DMS153 treated with DMSO at 0.1 percent for 48 hours (cell line): ENCODE measurements around the gene HNRNPL.
"Not testable (repeated sequence)": the region's sequence is repeated elsewhere in the genome, so short reads cannot be mapped to it uniquely, and the experiment has no call there.

ENCODE experiments used
- DNase-seq: peaks from one replicate; lab custom pipeline; 2025; ENCODE audit not compliant: unreplicated experiment; lab: John Stamatoyannopoulos, UW

Gene HNRNPL

DNA sequence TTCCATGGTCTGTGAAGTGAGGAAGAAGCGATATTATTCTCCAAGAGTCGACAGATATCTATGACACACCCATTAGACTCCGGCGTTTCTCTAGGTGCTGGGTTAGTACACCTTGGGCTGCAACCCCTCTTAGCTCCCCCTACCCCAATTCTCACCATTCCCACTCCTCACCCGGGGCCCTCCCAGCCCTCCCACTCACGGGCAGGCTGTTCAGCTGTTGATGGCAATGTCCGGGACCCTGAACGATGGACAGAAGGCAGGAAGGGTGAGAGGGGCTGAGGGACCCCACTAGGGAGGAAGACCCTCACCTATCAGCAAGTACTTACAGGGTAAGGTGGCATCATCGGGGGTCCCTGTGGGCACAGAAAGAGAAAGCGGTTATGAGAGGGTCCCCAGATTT is 46.2 kb downstream of the HNRNPL start:
- no peak for DNase-seq

DNA sequence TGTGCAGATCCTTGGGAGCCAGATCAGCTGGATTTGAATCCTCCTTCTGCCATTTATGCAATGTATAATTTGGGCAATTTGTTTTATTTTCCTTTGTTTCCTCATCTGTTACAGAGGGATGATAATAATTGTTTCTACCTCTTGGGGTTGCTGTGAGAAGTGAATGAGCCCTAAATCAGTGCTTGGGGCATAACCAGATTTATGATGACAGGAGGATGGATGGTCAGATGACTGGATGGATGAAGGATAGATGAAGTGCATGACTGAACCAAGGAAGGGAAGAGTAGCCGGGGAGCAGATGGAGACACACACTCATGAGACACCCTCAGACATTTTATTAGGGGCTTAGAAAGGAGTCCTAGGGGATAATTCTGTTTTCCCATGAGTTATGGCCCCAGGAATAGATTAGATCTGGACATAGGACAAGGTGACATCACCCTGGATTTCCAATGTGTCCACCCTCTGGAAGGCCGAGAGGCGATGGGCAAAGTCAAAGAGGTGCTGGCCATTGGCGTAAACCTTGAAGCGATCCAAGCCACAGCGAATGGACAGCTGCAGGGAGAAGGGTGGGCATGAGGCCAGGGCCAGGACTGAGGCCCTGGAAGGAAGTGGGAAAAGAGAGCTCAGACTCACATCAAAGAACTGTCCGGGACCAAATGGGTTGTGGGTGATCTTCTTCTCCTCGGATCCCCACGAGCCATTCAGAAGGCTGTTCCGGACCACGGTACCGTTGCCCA is 48.3 kb downstream of the HNRNPL start:
- no peak for DNase-seq

DNA sequence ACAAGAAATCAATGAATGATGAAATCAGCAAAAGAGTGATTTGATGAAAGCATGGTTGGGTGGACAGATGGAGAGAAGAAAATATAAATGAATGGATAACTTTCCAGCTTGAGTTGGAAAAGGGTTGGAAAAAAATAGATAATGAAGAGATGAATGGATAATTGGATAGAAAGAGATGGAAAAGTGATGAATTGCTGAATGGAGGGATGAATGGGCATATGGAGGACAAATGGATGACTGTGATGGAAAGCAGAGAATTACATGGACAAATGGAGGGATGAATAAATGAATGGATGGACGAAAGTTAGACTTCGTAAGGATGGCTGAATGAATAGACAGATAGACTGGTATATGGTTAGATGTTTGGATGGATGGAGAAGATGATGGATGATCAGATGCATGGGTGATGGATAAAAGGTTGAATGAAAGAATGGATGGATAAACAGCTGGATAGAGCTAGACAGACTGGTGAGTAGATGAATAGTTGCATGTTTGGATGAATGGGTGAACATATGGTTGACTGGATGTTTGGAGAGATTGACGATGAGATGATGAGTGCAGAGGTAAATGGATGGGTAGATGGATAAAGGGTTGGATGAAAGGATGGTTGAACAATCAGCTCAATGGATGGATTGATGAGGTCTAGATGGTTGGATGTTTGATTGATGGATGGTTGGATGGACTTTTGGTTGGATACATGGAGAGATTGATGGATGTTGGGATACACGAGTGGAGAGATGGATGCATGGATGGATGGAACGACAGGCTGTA is 49.0 kb downstream of the HNRNPL start:
- DNase-seq: no peak

DNA sequence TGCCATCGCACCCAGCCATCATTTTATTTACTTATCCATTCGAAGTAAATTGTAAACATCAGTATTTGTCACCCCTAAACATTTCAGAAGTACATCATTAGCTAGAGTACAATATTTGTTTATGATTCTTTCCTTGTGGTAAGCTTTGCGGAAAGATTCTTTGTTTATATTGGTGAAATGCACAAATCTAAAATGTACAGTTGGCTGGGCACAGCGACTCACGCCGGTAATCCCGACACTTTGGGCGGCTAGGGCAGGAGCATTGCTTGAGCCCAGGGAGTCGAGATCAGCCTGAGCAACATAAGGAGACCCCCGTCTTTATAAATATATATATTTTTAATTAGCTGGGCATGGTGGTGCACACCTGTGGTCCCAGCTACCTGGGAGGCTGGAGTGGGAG is 50.7 kb downstream of the HNRNPL start:
- no peak for DNase-seq

DNA sequence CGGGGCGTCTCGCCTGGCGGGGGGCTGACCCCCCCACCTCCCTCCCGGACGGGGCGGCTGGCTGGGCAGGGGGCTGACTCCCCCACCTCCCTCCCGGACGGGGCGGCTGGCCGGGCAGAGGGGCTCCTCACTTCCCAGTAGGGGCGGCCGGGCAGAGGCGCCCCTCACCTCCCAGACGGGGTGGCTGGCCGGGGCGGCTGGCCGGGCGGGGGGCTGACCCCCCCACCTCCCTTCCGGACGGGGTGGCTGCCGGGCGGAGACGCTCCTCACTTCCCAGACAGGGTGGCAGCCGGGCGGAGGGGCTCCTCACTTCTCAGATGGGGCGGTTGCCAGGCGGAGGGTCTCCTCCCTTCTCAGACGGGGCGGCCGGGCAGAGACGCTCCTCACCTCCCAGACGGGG is 52.0 kb downstream of the HNRNPL start:
- DNase-seq: not testable (repeated sequence)

DNA sequence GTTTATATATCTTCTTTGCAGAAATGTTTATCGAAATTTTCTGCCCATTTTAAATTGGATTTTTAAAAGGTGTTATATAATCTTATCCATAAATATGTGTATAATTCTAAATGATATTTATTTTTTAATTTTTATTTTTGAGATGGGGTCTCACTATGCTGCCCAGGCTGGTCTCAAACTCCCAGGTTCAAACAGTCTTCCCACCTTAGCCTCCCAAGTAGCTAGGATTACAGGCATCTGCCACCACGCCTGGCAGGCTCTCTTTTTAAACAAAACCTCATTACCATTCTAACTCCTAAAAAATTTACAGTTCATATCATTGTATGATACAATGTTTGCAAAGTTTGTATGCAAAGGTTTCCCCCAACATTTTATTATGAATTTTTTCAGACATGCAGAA is 53.6 kb downstream of the HNRNPL start:
- DNase-seq: no peak

DNA sequence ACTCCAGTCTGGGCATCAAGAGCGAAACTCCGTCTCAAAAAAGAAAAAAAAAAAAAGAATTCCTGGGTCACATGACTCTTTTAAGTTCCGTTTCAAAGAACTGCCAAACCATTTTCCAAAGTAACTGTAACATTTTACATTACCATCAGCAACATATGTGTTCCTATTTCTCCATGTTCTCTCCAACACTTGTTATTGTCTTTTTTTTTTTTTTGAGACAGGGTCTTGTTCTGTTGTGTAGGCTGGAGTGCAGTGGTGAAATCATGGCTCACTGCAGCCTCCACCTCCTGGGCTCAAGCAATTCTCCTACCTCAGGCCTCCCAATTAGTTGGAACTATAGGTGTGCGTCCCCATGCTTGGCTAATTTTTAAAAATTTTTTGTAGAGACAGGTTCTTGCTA is 54.2 kb downstream of the HNRNPL start:
- no peak for DNase-seq

DNA sequence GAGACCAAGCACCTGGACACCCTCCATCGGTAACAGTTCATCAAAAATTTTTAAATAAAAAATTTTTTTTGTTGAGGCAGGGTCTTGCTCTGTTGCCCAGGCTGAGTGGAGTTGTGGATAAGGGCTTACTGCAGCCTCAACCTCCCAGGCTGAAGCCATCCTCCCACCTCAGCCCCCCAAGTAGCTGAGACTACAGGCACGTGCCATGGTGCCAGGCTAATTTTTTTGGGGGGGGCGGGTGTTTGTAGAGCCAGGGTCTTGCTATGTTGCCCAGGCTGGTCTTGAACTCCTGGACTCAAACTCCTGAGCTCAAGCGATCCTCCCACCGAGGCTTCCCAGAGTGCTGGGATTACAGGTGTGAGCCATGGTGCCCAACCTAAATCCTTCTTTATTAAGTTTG is 56.1 kb downstream of the HNRNPL start:
- DNase-seq: no peak

DNA sequence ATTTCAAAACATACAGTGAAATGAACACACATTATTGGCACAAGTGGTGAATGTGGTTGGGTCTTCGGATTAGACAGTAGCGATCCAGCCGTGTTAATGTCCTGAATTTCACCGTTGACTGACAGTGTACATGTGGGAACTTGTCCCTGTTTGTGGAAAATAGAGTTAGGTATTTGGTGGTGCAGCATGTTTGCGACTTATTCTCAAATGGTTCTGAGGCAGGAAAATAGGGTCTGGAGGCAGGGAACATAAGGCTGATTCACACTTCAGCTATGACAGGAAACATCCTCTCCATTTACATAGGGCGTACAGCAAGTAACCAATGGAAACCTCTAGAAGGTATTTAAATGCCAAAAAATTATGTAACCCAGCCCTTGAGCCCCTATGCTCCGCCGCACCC is 56.6 kb downstream of the HNRNPL start:
- DNase-seq: no peak

DNA sequence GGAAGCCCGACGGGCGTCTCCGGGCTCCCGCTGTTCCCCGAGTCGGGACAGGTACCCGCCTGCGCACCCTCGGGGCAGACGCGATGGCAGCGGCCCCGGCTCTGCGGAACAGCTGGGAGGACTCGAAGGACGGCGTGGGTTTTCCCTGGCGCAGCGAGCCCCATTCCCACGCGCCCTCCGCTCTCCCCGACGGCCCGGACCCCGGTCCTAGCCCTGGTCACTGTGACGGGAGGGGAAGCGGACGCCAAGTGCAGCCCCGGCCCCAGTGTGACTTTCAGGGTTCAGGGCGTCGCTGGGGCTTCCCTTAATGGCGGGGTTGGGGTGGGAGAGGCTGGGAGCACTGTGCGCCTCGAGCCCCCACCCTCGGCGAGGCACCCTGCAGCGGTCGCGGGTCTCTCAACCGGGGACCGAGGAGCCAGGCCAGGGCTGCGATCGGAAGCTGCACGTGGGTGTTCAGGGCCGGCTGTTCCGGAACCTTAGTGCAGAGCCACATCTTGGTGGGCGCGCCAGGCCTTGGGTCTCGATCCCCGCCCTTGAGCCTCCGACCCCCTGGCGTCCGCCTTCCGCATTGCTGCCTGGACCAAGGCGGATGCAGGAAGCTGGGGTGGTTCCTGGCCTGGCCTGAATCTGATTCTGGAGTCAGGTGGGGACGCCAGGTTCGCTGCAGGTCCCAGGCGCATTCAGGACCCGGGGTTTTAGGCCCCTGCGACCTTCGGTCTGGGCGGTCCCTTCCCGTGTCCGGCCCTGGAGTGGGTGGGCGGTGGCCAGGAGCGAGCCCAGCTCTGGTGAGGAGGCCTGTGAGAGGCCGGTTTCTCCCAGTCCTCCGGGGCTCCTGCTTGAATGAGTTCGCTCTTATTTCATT is 57.3 kb downstream of the HNRNPL start:
- DNase-seq: no peak

DNA sequence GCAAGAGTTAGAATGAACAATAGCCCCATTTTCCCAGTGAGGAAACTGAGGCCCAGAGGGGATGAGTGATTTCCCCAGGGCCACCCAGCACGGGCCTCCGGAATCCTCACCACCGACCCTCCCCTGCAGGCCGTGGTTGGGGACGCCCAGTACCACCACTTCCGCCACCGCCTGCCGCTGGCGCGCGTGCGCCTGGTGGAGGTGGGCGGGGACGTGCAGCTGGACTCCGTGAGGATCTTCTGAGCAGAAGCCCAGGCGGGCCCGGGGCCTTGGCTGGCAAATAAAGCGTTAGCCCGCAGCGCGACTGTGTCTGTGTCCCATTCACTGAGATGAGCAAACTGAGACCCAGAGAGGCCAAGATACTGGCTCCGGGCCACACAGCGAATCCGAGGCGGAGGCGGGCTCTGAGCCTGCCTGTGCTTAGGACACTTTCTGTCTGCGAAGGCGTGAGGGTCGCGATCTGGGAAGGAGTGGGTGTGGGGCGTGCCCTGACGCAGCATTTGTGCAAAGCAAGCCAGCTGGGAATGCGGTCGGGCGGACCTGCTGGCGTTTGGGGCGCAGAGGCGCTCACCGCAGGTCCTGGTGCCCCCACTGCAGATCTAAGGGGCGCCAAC is 58.2 kb downstream of the HNRNPL start:
- DNase-seq: not testable (repeated sequence)

DNA sequence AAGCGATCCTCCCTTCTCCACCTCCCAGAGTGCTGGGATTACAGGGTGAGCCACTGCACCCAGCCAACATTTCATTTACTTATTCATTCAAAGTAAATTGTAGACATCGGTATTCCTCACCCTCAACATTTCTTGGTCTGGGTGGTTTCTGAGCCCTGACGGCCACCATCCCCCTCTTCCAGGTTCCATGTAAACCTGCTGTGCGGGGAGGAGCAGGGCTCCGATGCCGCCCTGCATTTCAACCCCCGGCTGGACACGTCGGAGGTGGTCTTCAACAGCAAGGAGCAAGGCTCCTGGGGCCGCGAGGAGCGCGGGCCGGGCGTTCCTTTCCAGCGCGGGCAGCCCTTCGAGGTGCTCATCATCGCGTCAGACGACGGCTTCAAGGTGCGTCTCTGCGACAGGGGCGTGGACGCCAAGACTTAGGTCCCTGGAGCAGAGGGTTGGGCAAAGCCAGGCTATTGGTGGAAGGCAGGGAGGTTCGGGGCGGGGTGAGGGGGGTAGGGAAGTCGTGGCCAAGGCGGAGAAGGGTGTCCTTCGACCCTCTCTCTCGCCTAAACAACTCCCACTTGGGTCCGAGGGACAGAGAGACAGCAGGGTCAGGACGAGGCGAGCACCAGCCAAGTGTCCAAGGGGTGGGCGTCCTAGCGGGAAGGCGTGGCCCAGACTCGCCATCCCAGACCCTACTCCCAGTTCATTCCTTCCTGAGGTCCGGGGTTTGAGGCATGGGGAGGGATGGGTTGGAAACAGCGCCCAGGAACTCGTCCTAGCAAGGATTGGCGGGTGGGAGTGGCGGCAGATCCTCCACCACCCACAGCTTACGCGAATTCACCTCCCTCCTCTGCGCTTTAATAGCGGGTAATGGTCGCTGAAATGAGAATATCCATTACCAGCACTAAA is 59.0 kb downstream of the HNRNPL start:
- DNase-seq: not testable (repeated sequence)

DNA sequence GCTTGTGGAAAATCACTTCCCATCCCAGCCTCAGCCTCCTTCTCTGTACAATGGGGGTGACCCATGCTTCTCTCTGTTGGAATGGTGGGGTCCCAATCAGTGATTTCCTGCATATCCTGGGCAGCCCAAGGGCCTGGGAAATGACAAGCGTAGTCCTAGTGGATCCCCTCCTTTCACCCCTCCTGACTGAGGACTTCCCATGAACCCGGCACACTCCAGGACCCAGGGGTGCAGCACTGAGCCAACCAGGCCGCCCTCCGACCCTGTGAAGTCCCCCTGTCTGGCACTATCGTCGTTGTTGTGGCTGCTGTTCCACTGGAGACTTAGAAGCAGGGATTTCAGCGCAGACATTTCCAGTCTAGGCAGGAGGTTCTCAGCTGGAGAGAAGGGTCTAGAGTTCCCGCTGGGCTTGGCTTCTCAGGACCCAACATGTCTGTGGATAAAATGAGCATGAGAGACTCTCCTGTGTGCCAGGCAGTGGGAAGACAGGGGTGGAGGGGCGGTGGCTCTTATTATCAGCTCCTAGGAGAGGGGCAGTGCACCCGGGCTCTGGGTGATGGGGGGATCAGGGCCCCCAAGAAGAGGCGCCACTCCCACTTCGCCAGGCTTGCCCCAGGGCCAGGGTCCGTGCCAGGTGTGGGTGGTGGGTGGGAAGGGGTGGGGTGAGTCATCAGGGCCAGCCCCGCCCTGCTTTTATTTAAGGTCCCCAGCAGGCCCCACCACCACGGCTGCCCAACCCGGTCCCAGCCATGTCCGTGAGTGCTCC is 61.1 kb downstream of the HNRNPL start, which contains the start of gene LGALS7B:
LGALS7B (plus strand) TSS at position 723 of the 766 bp plus-strand sequence; CDS start at position 750, 27 bp downstream.
- no peak for DNase-seq

DNA sequence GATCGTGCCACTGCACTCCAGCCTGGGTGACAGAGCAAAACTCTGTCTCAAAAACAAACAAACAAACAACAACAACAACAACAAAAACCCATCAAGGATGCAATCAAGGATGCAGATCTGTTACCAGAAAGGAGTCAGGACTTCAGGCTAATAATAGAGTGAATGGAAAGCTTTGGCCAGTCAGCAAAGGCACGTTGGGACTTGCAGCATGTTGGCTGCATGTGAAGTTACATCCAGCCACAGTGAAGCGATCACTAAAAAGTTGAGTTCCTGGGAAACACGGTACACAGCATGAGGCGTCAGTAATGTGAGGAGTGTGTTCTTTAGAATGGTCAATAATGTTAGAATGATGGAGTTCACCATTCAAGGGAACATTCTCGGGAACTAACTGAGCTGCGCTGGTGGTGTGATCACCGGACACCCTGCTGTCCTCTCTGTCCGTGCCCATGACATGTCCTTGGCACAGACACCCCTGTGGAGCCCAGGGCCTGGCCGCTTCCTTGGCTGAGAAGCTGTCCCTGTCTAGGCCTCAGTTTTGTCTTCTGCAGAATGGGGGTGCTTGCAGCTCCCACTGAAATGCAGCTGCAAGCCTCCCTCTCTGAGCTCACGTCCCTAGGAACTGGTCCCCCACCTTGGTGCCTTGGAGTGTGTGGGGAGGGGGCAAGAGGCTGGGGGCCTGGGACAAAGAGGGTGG is 63.1 kb downstream of the HNRNPL start:
- DNase-seq: no peak
